Lower leg skin (tissue), 4 donors: ENCODE measurements around the gene ANKRD33B. TPM values are rescaled to one million over a fixed set of nuclear protein-coding genes. Genes with fewer than 3 reads are reported as not detected.
A peak's percentile ranks its signal among the peaks of the same experiment; 100 is the strongest.

ENCODE experiments used
- DNase-seq, 2 donors: peaks; one replicate each; pipeline ENCODE4 v3.0.0-alpha.2; 2019; ENCODE audit warnings: low spot score in 2 of 2
- H3K4me3 ChIP-seq: fragments of 200-600 bp; sonication (generic); 2 replicates; pipeline ENCODE4 v1.5.1; 2017; ENCODE audit warnings: mild to moderate bottlenecking, low read depth; ENCODE audit not compliant: poor library complexity, severe bottlenecking
- CTCF ChIP-seq, 3 donors: fragments of 450-650 bp; IDR thresholded peaks; one replicate each; pipeline ENCODE4 v1.5.1; 2016; ENCODE audit warnings: antibody characterized with exemption in 3 of 3, mild to moderate bottlenecking in 3 of 3, moderate library complexity in 2 of 3
- POLR2A ChIP-seq, 2 donors: fragments of 450-650 bp; IDR thresholded peaks; one replicate each; pipeline ENCODE4 v1.6.1; 2016 to 2017; ENCODE audit warnings: antibody characterized with exemption in 2 of 2, mild to moderate bottlenecking in 1 of 2, moderate library complexity in 1 of 2
- WGBS, 2 donors: methylation state at CpG; one replicate each; pipeline ENCODE4 v1.1.5; 2018; 5-methylcytosine and 5-hydroxymethylcytosine counted together
- intact Hi-C: fragments of 100-400 bp; cut with DNase I; formaldehyde crosslinking; loops from one replicate; pipeline ENCODE4 v1.15.0; 2023; ENCODE audit warnings: low total_unique reads
- total RNA-seq, 4 donors: library from RNA; depleted of rRNA; stranded (reverse); fragments of >200 nt; gene quantifications; one replicate each; pipeline ENCODE4 v1.1.0, GENCODE V29; 2016

ANKRD33B gene
- total RNA-seq, 4 donors from 2014 or later: 12.6 to 35.4 (median 17.6) TPM

- TF ChIP-seq CTCF (IDR thresholded peaks at IDR 0.05) (no peak), POLR2A (IDR thresholded peaks at IDR 0.05) (no peak)
- DNase-seq: peak in 1 of 2 donors; percentile 43
- no peak overlapping the region for H3K4me3 ChIP-seq
- intact Hi-C loops: no loop called here
- 83 to 84% methylated on average over 11 of the region's 11 CpGs for WGBS, 2 donors
Observed at GRCh38 chr5:10674096-10674495, 110.2 kb downstream of the ANKRD33B start.

GRCh38 chr5:10674582-10674981 is 110.7 kb downstream of the ANKRD33B start:
- no peak overlapping the region for H3K4me3 ChIP-seq
- peak in 1 of 2 donors; percentile 75 for DNase-seq
- WGBS, 2 donors: 57 to 65% methylated on average over 6 of the region's 6 CpGs
- intact Hi-C loops: no loop called here
- TF ChIP-seq CTCF (IDR thresholded peaks at IDR 0.05): no peak
- TF ChIP-seq POLR2A (IDR thresholded peaks at IDR 0.05): no peak

- no peak overlapping the region for H3K4me3 ChIP-seq
- intact Hi-C loops: no loop called here
- WGBS, 2 donors: 87 to 93% methylated on average over 14 of the region's 14 CpGs
- TF ChIP-seq CTCF (IDR thresholded peaks at IDR 0.05): no peak
- no peak for TF ChIP-seq POLR2A (IDR thresholded peaks at IDR 0.05)
- peak in 1 of 2 donors; percentile 78 for DNase-seq
Observed at GRCh38 chr5:10675177-10675700, 111.4 kb downstream of the ANKRD33B start.

GRCh38 chr5:10676224-10676623 is 112.4 kb downstream of the ANKRD33B start:
- no peak overlapping the region for H3K4me3 ChIP-seq
- DNase-seq: peak in 1 of 2 donors; percentile 76
- intact Hi-C loops: no loop called here
- WGBS, 2 donors: 75 to 79% methylated on average over 4 of the region's 4 CpGs
- TF ChIP-seq CTCF (IDR thresholded peaks at IDR 0.05): no peak
- TF ChIP-seq POLR2A (IDR thresholded peaks at IDR 0.05): no peak

- TF ChIP-seq POLR2A (IDR thresholded peaks at IDR 0.05): no peak
- TF ChIP-seq CTCF (IDR thresholded peaks at IDR 0.05): no peak
- peak in 1 of 2 donors; percentile 28 for DNase-seq
- 95 to 100% methylated on average over 1 of the region's 1 CpG for WGBS, 2 donors
- H3K4me3 ChIP-seq: no peak overlapping the region
- intact Hi-C loops: no loop called here
Observed at GRCh38 chr5:10676946-10677345, 113.1 kb downstream of the ANKRD33B start.

- no peak for TF ChIP-seq POLR2A (IDR thresholded peaks at IDR 0.05)
- WGBS, 2 donors: 94% methylated on average over 7 of the region's 7 CpGs
- intact Hi-C loops: no loop called here
- peak in 1 of 2 donors; percentile 76 for DNase-seq
- H3K4me3 ChIP-seq: no peak overlapping the region
Observed at GRCh38 chr5:10677533-10677932, 113.7 kb downstream of the ANKRD33B start.
